Measurements from ENCODE around the gene KIF26B. TPM values are rescaled to one million over a fixed set of nuclear protein-coding genes. Genes with fewer than 3 reads are reported as not detected.

KIF26B gene
- total and polyA plus RNA-seq, 2 of the 4 experiments (the other 2 are of a cell fraction), result 0.53 to 0.54 TPM

DNA sequence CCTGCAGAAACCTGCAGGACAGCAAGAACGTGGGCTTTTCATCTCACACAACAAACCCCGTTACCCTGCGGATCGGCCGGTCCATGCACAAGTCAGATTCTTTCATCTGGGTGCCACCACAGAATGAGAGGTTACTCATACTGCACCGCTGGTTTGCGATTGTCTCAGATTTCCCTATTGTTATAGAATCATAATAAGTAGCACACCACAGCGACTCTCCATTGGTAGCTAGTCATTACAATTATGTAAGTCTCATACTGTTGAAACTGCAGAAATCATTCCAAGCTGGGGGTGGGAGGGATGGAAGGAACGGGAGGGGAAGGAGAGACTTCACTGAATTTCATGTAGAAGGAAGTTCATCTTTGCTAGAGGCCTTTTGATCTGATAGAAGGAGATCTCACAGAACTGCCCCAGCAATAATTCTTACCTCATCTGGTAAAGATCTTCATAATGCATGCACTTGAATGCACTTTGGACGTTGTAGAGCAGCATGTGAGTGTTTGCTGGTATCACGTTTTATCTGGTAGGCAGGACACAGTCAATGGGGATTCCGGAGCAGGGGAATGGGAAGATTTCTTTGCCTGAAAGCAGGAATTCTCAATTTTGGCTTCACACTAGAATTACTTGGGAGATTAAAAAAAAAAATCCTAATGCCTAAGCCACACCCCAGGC lies 221.1 kb downstream of the KIF26B start:
- dilution Hi-C loops (cut with HindIII; ENCODE audit: low sequenced_read_pairs, unreplicated experiment), result no loop called here
- no peak overlapping the region for H3K56ac ChIP-seq (ENCODE audit: extremely low read depth, insufficient read depth, low read length)
- peaks cover 6% of the 10 kb centered on the region; the same call in 1 of the 2 replicates for H3K36me3 ChIP-seq (ENCODE audit: control insufficient read depth, insufficient read depth, low read length)
- ATAC-seq (ENCODE audit: low read depth), result no peak
- no peak overlapping the region for H2AK9ac ChIP-seq (replicated peaks; ENCODE audit: low read depth, low read length, poor library complexity)
- no peak overlapping the region for H2AK5ac ChIP-seq (ENCODE audit: low read depth, low read length)
- no peak overlapping the region for H2BK20ac ChIP-seq (ENCODE audit: low read depth, low read length)
- H3K18ac ChIP-seq (ENCODE audit: low read depth, low read length), result no peak overlapping the region
- no peak overlapping the region for H4K8ac ChIP-seq (ENCODE audit: low read depth in 2 of 2, low read length in 2 of 2)
- H4K20me1 ChIP-seq (ENCODE audit: insufficient read depth, low read length), result no peaks in the 10 kb centered on the region
- DNase-seq, result no peak
- TF ChIP-seq RCOR1 (IDR thresholded peaks at IDR 0.05; ENCODE audit: insufficient replicate concordance, low read length) (no peak), NFE2L2 (IDR thresholded peaks at IDR 0.05; ENCODE audit: low read depth, low read length) (no peak), FOS (IDR thresholded peaks at IDR 0.05; ENCODE audit: low read depth, low read length) (no peak), USF2 (IDR thresholded peaks at IDR 0.05; ENCODE audit: low read depth, low read length) (no peak), SMC3 (IDR thresholded peaks at IDR 0.05; ENCODE audit: low read depth, low read length) (no peak), RFX5 (IDR thresholded peaks at IDR 0.05; ENCODE audit: low read depth, low read length) (no peak), CEBPB (IDR thresholded peaks at IDR 0.05; ENCODE audit: low read depth, low read length) (no peak)
- TF ChIP-seq, protein P1, sequence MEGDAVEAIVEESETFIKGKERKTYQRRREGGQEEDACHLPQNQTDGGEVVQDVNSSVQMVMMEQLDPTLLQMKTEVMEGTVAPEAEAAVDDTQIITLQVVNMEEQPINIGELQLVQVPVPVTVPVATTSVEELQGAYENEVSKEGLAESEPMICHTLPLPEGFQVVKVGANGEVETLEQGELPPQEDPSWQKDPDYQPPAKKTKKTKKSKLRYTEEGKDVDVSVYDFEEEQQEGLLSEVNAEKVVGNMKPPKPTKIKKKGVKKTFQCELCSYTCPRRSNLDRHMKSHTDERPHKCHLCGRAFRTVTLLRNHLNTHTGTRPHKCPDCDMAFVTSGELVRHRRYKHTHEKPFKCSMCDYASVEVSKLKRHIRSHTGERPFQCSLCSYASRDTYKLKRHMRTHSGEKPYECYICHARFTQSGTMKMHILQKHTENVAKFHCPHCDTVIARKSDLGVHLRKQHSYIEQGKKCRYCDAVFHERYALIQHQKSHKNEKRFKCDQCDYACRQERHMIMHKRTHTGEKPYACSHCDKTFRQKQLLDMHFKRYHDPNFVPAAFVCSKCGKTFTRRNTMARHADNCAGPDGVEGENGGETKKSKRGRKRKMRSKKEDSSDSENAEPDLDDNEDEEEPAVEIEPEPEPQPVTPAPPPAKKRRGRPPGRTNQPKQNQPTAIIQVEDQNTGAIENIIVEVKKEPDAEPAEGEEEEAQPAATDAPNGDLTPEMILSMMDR (conservative IDR thresholded peaks at IDR 0.05; ENCODE audit: low read depth, low read length), result no peak
- no peaks in the 10 kb centered on the region for H3K27me3 ChIP-seq (ENCODE audit: control insufficient read depth, insufficient read depth, low read length)
- intact Hi-C loops (cut with micrococcal nuclease), result no loop called here
- no peaks in the 10 kb centered on the region for H3K79me1 ChIP-seq (ENCODE audit: low read depth in 1 of 2, low read length in 2 of 2)
- H2BK15ac ChIP-seq (ENCODE audit: low read depth, low read length), result no peak overlapping the region
- BruUV-seq (replicated peaks), result no TSS peak
- ChIA-PET CTCF (no interaction called here), POLR2A (ENCODE audit: unreplicated experiment) (no interaction called here)
- H3K4ac ChIP-seq (ENCODE audit: low read depth, low read length), result no peak overlapping the region
- no peak overlapping the region for H4K91ac ChIP-seq (ENCODE audit: insufficient read depth, low read depth, low read length)
- no peak overlapping the region for H3K4me3 ChIP-seq (ENCODE audit: insufficient read depth, low read depth, low read length)
- WGBS, 2 experiments (ENCODE audit: extremely low coverage in 2 of 2, insufficient read length in 1 of 2), result 90% methylated on average over 2 of the region's 12 CpGs; no CpG with 5 or more reads in 1 of the 2 experiments
- H4K5ac ChIP-seq (ENCODE audit: low read depth, low read length), result no peak overlapping the region
- no peak overlapping the region for H3K4me2 ChIP-seq (ENCODE audit: low read depth, low read length)
- no peaks in the 10 kb centered on the region for H3K9me1 ChIP-seq (ENCODE audit: insufficient read depth, low read length)
- H3K9me3 ChIP-seq (ENCODE audit: control insufficient read depth, insufficient read depth, low read length), result no peaks in the 10 kb centered on the region
- no peaks in the 10 kb centered on the region for H3K4me1 ChIP-seq (ENCODE audit: control insufficient read depth, insufficient read depth, low read length)
- no peak overlapping the region for H2AFZ ChIP-seq (replicated peaks; ENCODE audit: low read length, poor library complexity)
- no peak overlapping the region for H2BK5ac ChIP-seq (ENCODE audit: low read depth, low read length, poor library complexity, severe bottlenecking)
- in situ Hi-C loops (cut with MboI; ENCODE audit: low sequenced_read_pairs), result no loop called here
- no peak overlapping the region for H3K23ac ChIP-seq (ENCODE audit: low read depth, low read length)
- no peak overlapping the region for H2BK120ac ChIP-seq (ENCODE audit: low read depth, low read length)
- H3K14ac ChIP-seq (replicated peaks; ENCODE audit: low read depth, low read length), result no peak overlapping the region
- H3K9ac ChIP-seq (ENCODE audit: low read depth, low read length), result no peak overlapping the region
- no peak overlapping the region for H3K27ac ChIP-seq (ENCODE audit: insufficient read depth, low read length)

Data from IMR-90 (cell line).